ENCODE data around the gene C20orf202.
A peak's percentile ranks its signal among the peaks of the same experiment; 100 is the strongest.
"Not testable (repeated sequence)": the region's sequence is repeated elsewhere in the genome, so short reads cannot be mapped to it uniquely, and the experiment has no call there.

C20orf202 gene

DNA sequence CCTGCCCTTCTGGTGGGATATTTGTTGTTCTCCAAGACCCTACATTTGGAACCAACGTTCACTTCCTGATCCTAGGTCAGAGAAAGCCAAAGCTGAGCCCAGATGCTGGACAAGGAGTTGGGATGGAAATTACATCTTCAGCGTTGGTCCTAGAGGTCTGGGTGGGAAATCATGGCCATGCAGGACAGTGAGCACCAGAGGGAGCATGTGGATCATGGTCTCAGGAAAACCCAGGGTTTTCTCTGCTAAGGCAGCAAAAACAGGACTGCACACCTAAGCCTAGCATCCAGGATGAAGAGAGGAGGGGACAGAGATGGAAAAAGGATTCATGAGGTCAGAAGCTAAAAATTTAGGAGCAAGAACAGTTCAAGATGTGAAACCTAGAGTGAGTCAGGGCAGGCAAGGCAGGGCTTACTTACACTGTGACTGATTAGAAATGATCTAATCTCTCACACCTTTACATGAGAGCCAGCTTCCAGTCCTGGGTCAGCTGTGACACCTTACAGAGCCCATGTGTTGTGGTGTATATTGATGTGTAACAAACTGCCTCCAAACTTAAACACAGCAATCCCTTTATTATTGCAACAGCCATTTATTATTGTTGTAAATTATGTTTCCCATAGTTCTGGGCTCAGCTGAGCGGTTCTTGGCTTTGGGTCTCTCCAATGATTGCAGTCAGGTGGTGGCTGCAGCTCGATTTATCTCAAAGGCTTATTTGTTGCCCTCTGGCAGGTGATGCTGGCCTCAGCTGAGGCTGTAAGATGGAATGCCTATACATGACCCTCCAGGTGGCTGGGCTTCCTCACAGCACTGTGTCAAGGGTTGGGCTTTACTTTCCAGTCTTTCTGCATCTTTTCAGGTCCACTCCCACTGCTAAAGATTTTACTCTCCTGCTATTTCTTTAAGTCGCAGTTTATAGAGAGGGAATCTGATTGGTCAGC, 6.5 kb downstream of the C20orf202 start:
- no peak for DNase-seq

DNA sequence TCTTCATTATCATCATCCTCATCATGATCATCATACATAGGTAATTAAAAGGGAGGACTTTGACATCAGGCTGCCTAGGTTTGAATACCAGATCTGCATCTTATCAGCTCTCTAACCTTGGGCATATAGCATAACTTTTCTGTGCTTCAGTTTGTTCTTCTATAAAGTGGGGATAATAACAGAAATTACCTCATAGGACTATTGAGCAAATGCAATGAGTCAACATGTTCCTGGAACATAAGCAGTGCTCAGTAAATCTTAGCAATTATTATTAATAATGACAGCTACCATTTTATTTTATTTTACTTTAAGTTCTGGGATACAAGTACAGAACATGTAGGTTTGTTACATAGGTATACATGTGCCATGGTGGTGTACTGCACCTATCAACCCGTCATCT, 7.2 kb downstream of the C20orf202 start:
- no peak for DNase-seq

DNA sequence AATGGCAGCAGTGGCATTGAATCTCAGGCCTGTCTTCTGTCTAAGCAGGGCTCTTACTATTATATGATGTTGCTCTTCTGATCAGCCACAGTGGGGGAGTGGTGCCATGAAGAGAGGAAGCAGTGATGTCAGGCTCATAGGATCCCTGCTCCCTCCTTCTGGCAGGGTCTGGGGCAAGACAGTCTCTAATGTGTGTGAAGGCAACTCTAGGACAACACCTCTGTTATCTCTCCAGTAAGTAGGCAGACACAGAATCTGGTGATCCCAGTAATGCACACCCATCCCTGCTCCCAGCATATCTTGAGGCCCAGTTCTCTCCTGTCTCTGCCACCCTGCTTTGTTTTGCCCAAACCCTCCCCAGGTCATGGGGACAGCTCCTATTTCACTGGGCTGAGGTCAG, 8.8 kb downstream of the C20orf202 start:
- no peak for DNase-seq

DNA sequence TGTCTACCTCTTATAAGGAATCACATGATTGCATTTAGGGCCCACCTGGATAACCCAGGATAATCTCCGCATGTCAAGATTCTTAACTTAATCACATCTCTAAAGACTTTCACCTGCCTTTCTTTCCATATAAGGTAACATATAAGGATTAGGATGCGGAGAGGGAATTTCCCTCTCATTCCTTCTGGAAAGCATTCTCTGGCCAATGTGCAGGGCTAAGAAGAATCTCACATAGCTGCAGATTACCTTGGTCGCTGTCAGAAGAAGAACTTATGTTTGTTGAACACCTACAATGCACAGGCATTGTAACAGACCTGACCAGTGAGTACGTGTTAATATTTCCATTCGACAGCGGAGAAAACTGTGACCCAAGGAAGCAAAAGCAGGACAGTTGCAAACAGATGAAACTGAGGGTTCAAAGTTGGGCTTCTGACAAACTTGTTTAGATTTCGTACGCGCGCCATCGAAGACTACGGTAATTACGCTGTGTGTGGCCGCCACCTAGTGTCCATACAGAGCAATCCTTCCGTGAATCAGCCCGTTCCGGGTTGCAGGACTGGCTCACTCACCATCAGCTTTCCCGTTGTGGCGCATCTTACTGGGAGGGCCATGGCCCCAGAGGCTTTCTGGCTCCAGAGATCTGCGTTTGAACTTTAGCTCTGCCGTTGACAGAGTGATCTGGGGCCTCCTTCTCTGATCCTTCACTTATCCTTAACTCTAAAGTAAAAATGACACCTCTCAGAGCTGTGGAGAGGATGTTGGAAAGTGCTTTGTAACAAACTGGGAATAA, 9.5 kb downstream of the C20orf202 start:
- DNase-seq, result peak; percentile 46

DNA sequence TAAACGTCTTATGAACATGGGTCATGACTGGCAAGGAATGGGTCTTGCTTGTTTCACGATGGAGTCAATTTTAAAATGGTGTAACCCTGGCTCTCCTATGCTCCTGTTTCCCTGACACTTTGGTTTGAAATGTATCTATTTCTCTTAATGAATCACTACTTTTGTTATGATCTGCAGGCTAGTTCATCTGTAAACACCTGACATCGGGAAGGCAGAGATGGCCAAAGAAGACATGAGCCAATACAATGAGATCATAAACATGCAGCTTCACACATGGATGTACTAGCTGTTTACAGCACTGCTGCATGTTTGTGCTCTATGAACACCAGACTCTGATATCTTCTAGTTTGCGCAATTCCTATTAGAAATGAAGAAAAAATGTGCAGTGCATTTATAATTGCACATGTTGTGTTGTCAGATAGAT, 11.6 kb downstream of the C20orf202 start:
- no peak for DNase-seq

DNA sequence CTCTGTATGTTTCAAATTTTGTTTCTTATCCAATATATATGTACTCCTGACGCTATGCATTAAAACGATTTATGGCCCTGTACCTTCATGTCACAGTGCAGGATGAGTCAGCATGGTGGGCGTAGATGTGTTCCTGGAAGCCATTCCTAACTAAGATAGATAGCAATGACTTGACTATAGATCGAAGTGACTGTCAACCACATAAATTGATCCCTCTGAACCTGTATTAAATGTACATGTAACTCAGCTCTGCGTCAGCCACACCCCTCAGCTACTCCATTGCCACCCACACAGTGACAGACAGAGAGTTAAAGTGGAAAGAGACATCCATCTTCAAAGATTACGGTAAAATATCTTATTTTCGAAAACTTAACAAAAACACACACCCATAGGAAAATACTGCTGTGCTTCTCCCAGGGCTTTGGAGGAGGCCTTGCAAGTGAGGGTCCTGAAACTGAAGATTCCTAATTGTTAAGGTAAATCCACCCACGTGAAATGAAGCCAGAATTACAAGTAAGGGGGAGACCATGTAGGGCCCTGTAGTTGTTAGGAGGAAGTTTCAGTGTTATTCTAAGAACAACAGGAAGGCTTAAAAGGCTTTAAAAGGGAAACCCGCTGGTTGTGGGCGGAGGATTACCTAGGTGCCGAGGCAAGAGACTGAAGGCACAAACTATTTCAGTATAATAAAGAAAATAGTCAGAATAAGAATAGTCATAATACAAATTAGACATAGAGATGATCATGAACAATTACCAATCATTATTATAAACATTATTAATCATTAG, 12.3 kb downstream of the C20orf202 start:
- no peak for DNase-seq

DNA sequence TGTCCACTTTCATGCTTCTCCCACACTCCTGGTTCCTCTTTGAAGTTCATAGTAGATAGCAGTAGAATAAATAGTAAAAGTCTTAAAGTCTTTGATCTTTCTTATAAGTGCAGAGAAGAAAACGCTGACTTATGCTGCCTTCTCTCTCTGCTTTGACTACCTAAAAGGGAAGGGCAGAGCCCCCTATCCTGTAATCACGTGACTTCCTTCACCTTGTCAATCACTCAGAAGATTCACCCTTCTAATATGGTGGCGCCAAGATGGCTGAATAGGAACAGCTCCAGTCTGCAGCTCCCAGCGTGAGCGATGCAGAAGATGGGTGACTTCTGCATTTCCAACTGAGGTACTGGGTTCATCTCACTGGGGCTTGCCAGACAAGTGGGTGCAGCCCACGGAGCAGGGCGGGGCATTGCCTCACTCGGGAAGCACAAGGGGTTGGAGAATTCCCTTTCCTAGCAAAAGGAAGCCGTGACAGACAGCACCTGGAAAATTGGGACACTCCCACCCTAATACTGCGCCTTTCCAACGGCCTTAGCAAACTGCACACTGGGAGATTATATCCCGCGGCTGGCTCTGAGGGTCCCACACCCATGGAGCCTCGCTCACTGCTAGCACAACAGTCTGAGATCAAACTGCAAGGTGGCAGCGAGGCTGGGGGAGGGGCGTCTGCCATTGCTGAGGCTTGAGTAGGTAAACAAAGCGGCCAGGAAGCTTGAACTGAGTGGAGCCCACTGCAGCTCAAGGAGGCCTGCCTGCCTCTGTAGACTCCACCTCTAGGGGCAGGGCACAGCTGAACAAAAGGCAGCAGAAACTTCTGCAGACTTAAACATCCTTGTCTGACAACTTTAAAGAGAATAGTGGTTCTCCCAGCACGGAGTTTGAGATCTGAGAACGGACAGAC, 13.5 kb downstream of the C20orf202 start:
- DNase-seq, result not testable (repeated sequence)

DNA sequence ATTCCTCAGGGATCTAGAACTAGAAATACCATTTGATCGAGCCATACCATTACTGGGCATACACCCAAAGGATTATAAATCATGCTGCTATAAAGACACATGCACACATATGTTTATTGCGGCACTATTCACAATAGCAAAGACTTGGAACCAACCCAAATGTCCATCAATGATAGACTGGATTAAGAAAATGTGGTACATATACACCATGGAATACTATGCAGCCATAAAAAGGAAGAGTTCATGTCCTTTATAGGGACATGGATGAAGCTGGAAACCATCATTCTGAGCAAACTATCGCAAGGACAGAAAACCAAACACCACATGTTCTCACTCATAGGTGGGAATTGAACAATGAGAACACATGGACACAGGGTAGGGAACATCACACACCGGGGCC, 19.5 kb downstream of the C20orf202 start:
- not testable (repeated sequence) for DNase-seq

DNA sequence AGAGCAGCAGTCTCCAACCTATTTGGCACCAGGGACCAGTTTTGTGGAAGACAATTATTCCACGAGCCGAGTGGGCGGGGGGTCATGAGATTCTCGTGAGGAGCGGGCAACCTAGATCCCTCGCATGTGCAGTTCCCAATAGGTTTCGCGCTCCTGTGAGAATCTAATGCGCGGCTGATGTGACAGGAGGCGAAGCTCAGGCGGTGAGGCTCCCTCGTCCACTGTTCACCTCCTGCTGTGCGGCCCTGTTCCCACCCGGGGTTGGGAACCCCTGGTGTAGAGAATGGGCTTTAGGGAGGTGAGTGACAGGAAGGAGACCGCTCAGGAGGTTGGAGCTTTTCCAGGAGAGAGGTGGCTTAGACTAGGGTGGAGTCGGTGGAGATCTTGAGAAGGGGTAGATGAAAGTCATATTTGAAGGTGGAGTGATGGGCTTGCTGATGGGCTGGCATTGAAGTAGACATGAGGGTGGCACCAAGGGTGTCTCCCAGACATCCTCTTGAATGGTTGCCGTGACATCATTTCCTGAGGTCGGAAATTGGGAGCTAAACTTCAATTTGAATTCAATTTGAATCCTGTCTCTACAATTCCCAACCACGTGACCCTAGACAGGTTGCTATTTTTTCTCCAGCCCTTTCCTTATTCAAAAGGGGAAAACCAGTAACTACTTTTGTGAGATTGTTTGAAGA, 21.1 kb downstream of the C20orf202 start:
- no peak for DNase-seq

DNA sequence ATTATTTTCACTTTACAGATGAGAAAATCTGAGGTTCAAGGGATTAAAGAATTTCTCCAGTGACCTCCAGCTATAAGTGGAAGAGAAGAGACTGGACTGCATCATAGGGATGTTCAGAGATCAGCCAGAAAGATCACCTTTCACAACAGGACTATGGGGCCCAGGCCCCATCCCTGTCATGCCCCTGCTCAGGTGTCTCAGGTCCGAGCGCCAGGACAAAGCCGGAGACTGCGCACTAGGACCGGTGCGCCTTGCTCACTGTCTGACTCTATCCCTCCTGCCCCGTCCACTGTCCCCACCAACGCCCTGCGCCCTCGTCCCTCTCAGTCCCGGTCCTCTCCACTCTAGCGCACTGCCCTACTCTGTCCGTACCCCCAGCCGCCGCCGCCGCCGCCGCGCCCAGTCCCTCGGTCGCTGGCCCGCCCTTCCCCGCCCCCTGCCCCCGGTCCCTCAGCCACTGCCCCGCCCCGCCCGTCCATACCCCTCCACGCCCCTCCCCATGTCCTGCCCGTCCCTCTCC, 22.1 kb downstream of the C20orf202 start:
- no peak for DNase-seq

DNA sequence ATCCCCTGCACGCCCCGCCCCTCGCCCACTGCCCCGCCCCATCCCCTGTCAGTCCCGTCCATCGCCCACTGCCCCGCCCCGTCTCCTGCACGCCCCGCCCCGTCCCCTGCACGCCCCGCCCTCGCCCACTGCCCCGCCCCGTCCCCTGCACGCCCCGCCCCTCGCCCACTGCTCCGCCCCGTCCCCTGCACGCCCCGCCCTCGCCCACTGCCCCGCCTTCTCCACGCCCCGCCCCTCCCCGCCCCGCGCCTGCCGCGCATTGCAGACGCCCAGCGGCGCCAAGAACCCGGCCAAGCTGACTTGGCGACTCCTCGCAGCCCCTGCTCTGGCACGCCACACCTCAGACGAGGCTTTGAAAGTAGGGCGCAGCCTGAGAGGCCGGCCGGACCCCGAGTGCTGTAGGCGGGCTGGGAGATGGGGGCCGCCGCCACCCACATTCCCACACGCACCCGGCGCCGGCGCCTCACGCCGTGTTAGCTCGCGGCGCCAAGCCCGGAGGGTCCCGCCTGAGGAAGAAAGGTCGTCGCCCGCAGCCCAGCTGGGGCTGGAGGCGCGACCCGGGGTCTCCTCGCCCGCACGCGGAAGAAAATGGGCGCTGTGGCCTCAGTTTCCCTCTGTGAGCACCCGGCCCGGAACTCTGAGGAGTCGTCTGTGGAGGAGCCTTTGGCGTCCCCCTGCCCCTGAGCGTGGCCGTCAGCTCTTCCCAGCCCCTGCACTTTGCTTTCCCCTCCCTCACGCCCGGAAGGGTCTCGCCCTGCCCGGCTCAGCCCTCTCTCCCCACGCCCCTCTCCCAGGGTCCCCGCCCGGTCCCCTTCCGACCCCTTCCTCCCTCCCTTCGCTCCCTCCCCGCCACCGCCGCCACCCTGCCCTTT, 22.8 kb downstream of the C20orf202 start, which contains the start of gene RAD21L1:
Gene RAD21L1 (plus strand): TSS at position 262 of the 872 bp plus-strand sequence. CDS start 2,410 bp downstream, outside the sequence.
- peak; percentile 70 for DNase-seq

DNA sequence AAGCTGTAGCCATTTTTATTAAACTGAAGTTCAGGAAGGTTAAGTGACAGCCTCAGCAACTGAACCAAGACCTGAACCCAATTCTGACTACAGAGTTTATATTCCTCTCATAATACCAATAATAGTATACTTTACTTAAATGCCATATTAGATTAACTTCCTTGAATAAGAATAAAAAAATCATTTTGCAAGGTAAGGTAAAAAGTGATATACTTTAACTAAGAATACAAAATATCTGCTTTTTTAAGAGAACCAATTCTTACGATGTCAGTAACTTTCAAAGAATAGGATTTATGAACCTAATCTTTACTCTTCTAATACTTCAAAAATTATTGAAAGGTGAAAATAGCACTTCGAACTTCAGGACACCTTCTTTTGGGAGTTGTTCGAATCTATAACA, 26.3 kb downstream of the C20orf202 start:
- DNase-seq, result no peak

DNA sequence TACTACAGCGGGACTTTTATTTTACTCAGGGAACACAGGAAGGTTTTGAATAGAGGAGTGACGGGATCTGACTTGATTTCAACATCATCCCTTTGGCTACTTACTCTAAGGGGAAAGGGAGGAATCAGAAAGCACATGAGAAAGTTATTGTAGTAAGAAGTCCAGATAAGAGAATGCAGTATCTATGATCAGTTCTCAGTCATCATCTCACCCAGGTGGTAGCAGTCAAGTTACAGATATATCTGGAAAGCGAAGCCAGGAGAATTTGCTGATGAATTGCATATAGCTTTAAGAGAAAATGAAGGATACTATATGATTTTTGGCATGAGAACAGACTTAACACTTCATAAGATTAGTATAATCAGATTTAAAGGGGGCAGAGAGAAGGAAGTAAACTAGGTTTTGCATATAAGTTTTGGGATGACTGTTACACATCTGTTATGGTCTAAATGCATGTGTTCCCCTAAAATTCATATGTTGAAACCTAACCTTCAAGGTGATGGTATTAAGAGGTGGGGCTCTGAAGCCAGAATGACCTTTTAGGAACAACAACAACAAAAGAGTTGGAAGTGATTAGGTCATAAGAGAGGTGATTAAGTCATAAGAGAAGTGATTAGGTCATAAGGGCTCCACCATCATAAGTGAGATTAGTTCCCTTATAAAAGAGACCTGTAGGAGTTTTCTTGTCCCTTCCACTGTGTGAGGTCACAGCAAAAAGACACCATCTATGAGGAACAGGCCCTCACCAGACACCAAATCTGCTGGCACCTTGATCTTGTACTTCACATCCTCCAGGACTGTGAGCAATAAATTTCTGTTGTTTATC, 29.2 kb downstream of the C20orf202 start:
- no peak for DNase-seq

DNA sequence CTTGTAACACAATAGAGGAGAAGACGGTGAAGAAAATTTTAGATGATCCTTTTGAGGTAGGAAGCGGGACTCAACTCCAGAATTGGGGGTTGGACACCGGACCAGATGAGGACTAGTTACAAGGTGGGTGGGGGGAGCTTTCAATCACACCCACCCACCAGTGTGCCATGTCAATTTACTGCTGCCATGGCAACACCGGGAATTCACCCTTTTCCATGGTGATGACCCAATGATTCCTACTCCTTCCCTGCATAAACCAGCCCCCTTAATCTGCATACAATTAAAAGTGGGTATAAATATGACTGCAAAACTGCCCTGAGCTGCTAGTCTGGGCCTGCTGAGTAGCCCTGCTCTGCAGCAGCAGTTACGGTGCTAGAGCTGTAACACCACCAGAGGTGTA, 37.3 kb downstream of the C20orf202 start:
- no peak for DNase-seq

DNA sequence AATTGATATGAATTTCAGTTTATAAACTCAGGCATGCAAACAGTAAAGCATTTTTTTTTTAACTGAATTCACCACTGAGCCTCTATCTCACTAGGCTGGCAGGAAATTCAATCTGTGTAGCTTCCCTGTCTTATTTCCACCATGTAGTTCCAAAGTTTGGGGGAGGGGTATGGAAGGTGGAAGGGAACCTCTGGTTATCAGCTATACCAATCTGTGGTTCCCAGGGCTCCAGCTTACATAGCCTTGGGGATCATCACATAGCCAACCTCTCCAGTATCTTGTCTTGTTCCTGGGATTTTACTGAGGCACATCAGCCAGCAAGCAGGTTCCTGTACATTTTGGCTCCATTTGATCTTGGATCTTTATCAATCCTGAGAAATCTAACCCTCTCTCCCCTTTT, 38.2 kb downstream of the C20orf202 start:
- no peak for DNase-seq

DNA sequence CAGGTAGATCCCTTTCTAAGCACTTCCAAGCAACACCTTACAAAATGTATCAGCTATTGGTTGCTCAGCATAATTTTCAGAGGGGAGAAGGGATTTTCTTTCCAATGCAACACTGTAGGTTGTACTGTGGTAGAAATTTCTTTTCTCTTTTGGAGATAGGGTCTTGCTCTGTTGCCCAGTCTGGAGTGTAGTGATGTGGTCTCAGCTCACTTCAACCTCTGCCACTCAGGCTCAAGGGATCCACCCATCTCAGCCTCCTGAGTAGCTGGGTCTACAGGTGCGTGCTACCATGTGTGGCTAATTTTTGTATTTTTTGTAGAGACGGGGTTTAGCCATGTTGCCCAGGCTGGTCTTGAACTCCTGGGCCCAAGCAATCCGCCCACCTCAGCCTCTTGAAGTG, 38.8 kb downstream of the C20orf202 start:
- DNase-seq, result no peak

DNA sequence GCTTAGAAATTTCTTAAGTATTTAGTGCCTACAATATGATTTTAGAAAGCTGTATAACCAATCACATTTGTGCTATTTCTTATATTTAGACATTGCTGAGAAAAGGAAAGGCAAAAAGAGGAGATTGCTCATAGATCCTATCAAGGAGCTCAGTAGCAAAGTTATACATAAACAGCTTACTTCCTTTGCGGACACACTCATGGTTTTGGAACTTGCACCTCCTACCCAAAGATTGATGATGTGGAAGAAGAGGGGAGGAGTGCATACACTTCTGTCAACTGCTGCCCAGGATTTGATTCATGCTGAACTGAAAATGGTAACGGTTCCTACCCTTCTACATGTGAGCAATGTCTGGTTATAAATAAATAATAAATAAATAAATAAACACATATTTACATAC, 39.3 kb downstream of the C20orf202 start:
- no peak for DNase-seq

DNA sequence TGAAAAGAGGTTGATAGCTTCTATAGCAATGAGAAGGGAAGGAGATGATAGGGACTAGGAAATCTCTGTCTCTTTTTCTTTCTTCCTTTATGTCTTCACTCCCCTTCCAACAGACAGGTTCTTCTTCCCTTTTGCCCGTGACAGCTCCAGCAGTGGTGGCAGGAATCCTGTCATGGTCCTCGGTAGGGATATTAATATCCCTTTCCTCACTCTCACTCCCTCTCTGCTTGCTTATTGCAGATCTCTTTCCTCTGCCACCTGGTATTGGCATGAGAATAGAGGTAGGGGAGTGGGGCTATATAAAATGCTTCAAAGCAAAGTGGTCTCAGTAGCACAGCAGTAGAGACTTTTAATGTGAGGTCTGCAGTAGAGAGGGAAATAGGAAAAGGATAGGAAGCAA, 42.3 kb downstream of the C20orf202 start:
- DNase-seq, result no peak

DNA sequence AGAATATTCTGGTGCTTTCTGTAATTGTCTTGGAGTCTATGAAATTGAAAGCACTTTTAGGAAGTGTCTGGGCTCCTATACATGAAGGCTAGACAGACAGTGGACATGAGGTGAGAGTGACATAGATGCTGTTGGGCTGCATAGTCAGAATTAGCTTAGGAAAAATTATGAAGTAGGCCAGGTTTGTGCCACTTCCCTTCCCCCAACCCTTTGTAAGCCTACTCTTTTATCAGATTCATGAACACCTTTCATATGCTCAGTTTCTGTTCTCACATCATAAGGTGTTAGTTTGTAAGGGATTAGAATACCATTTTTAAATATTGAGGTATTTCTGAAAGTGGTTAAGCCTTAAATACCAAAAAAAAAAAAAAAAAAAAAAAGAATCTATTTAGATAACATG, 44.4 kb downstream of the C20orf202 start:
- DNase-seq, result no peak
